ENCODE data around the gene TRPM1.
A peak's percentile ranks its signal among the peaks of the same experiment; 100 is the strongest.

Gene TRPM1

DNA sequence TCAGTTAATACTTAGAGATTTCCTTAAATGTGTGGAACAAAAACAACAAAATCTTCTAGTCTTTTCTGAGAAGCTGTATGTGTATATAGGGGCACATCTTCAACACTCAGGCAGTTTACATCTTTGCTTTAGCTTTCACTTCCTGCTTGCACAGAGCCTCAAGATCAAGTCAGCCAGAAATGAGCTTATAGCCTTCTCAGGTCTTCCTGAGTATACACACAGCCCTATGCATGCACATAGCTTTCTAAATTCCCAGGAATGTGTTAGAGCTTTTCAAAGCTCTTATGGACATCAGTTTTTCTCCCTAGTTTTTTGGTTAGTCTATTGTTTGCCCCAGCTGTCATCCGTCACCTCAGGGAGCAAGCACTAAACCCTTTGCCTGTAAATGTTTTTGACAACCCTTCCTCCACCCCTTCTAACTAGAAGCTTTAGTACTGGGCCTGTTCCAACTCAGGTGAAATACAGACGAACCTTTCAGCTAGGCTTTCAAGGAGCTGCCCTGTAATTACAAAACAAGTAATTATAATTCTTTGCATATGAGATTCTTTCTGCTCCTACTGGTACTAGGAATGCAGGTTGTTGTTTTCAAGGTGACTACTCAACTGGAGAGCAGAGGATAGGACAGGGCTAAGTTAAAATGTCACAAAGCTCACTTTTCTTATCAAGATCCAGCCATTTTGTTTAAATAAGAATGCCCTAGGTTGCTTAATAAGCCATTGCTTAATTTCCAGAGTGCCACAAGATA is 87.5 kb downstream of the TRPM1 start:
- no peak for DNase-seq

DNA sequence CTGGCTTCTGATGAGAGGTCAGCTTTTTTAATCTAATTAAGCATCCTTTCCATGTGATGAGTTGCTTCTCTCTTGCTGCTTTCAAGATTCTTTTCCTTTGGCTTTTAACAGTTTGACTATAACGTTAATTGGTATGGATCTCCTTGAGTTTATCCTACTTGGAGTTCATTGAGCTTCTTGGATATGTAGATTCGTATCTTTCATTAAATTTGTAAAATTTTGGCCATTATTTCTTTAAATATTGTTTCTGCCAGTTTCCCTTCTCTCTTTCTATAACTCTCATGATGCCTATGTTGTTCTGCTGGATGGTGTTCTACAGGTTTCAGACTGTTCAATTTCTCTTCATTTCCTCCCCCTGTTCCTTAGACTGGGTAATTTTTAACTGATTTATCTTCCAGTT is 89.1 kb downstream of the TRPM1 start:
- no peak for DNase-seq

DNA sequence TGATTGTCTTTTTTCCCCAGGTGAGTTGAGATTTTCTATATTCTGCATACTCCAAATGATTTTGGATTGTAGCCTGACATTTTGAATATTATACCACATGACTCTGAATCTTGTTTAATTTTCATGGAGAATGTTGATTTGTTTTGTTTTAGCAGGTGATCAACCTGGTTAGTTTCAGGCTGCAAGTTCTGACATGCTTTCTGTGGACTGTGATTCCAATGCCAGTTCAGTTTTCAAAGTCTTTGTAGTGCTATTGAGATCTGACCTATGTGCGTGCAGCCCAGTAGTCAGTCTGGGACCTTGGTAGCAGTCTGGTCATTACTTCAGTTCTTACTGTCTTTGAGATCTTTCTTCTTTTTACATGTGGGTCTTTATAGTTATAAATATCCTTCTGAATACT is 91.5 kb downstream of the TRPM1 start:
- DNase-seq, result no peak

DNA sequence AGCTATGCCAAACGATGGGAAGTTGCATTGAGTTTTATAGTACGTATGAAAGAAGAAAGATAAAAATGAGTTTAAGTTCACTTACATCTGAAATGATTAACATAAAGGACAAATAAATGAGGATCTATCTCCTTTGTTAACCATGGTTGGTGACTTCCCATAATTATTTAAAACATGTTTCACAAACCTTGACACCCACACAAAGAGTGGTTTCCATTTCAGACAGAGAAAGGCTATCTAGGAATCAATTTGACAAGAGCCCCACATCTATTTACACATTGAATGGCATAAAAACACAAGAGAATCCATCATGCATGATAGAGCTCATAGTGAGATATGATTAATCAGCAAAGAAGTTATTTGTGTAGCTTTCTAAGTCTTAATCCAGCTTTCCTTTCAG is 95.9 kb downstream of the TRPM1 start:
- no peak for DNase-seq

DNA sequence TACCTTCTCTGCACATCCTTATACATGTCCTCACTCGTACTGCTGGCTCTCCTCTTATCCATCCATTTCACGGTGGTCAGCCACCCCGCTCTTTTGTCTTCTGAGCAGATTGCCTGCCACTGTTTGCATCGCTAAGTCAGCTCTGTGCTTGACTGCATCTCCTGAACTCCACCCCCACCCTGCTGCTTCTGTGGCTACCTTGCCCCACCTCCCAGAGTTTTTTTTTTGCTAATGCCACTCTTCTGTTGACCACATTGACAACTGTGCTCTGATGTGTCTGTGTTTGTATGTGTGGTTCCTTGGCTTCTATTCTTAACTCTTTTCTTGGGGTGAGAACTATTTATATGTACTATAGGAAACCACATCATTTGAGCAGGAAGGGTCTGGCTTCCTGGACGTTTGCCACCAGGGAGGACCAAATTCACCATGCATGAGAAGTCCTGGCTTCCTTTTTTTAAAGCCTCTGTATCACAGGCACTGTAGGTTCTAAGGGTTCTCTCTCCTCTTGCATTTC is 97.2 kb downstream of the TRPM1 start:
- DNase-seq, result peak; percentile 37

DNA sequence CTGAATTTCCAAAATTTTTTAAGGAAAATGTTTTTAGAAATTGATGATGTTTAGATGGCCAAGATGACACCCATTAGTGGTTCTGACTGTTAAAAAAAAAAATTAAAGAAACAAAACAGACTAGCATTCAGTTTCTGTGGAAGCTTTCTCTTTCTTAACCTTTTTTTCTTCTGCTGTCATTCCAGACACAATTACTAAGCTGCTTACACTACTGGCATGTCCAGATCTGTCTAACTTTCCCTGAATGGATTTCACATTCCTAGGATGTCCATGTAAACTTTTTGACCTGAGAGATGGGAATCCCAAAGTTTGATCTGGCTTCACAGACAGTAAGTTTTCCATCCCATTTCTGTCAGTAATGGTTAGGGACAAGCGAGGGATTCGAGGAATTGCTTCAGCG is 99.8 kb downstream of the TRPM1 start:
- no peak for DNase-seq

DNA sequence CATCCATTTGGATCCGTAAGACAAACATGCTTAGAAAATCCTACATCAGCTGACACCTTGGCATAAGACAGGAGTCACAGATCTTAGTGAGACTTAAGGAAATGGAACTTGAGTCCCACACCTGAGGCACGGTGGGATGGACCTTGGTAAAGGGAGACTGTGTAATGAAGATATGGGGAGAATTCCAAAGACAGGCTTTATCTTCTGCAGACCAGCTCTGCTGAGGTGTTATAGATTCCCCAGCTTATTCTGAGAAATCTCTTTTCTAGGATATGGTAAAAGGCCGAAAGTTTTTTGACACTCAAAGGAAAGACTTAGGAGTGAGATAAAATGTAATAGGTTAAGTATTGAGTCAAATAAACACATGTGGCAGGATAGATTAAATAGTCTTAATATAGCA is 101.8 kb downstream of the TRPM1 start:
- no peak for DNase-seq

DNA sequence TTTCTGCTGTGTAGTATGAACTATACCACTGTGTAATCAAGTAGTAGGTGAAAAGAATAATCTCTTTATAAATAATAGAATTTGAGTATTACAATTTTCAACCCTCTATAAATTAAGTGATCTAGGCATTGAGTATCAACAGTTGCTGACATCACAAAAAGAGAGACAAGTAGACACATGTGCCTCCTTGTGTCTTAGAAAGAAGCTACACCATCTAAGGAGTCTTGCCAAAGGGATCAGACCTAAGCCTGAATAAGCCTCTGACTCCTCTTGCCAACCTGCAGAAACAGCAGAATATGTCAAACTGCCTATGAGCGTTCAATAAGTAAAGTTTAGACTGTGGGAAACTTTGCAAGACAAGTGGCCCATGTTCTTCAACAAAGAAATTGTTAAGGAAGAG is 104.3 kb downstream of the TRPM1 start:
- DNase-seq, result no peak

DNA sequence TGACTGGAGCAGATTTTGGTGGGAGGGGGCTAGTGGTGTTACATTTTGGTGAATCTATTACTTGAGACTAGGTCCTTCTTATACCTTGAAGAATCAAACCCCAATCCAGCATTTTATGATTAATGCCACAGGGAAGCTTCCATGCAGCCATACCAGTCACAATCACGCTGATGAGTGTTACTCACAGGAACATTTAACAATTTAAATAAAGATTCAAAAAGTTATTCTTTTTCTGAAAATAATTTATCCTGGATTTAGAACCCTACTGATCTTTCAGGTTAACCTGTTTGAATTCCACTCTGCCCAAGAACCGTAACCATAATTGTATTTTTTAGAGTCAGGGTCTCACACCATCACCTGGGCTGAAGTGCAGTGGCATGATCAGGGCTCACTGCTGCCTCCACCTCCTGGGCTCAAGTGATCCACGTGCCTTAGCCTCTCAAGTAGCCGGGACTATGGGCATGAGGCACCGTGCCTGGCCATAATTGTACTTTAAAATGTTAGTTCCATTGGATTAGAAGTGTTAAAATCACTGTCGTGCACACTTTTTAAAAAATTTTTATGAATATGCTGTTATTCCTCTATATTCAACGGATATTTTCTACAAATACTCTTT is 109.2 kb downstream of the TRPM1 start:
- no peak for DNase-seq

DNA sequence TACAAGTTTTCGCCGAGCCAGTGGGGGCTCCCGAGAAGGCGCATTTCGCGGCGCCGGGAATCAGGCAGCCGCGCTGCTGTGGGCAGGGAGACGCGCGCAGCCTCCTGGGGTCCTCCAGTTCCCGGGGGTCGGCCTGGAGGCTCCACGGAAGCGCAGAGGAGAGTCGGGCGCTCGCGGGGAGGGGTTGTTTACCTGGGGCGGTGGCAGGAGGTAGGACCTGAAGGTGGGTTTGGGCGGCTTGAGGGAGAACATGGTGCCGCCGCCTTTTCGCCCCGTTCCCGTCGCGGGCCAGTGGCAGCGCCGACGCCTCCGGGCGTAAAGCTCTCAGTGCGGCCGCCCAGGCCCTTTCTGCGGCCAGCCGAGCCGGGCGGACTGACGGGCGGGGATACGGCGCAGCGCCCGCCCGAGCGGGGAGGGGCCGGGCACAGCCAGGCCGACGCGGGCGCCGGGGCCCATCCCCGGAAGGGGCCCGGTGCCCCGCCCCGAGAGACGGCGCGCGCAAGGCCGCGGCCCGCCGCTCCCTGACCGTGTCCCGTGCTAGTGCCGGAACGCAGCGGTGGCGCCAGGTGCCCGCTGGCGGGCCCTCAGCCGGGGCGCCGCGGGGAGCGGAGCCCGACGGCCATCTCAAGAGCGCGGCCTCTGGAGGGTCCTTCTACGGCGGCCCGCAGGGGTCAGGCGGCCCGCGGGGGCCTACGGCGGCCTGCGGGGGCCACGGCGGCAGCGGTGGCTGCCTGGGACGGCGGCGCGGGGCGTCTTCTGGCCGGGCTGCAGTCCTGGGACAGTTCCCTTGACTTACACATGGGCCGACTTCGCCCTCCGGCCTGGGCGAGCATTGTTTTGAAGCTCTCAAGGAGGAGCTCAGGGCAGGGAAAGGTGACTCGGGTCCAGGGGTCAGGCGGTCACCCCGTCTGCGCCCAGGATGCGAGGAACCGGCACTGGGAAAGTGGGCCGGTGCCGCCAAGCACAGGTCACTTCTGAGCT is 110.0 kb downstream of the TRPM1 start, which contains the start of gene MTMR10:
Gene MTMR10, minus strand, starts transcription at position 374 of the 981 bp plus-strand sequence. Its CDS starts 122 bp downstream, at position 252.
- DNase-seq, result no peak

DNA sequence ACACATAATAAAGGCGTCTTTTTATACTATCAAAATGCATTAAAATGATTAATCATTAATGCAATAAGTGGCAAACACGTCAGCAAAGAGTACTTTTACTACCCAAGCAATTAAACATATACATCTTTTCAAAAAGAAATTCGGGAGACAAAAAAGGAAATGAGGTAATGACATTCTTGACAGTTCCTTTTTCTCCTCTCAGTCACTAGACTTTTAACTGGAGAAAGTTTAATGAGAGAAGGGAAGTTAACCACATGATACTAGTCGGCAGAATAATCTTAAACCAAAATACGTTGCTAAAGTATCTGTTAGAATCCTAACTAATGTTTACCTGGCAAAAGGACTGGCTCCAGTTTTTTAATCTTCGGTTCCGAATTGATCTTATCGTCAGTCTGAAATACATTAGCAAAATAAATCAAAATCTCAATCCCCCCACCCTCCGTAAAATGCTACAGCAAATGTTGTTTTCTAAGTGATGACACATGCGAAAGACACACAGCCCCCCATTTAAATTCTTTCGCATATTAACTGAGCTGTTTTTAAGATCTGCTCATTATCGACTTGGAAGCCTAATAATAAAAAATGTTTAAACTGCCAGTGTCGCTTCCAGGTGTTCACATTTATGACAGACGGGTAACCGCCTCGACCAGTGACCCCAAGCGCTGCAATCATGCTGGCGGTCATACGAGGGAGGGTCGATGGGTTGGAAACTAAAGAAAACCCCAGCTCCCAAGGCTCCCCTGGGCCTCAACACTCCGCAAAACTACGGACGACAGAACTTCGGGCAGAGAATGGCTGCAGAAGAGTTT is 110.9 kb downstream of the TRPM1 start:
- no peak for DNase-seq

DNA sequence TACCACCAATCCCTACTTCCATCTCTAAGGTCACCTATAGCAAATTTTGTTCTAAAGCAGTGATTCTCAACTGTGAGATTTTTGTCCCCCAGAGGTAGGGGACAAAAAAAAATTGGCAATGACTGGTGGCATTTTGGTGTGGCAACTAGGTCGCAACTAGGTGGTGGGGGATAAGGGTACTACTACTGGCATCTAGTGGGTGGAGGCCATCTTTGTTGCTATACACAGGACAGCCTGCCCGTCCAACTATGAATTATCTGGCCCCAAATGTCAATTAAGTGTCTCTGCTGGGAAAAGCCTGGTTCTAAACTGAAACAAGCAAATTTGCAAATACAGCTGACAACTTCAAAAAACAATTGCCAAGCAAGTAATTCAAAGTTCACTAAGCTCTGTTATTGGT is 111.5 kb downstream of the TRPM1 start:
- no peak for DNase-seq

DNA sequence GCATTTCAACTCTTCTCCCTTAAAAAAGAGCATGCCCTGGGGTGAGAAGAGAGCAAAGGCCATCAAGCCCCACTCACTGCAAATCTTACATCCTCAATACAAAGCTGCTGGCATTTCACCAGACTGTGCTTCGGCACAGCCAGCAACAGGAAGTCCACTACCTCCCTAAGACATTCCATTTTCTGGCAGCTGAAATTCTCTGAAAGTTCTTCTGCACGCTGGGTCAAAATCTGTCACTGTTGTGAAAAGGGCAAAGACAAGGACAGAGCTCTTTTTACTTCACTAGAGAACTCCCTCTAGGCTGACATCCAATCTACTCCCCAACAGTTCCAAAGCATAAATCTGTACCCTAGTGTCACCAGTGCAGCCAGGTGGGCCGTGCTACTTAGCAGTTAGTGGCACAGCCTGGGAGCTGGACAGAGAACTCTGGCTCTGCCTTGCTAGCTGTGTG is 116.4 kb downstream of the TRPM1 start:
- no peak for DNase-seq

DNA sequence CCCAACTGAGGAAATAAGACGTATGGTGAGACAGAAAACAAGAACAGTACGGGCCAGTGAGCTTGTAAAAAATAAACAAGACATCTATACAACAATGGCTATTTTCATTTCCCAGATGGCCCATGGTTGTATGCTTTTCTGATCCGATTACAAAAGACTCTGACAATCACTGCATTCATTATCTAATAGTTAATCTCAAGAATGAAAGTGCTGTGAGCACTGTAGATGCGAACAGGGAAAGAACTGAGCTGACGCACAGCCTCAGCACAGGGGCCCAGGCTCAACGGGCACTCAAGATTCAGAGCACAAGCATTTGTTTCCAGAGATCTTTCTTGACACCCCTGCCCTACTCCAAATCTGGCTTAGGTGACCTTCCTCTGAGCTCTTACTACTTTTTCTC is 117.0 kb downstream of the TRPM1 start:
- no peak for DNase-seq

DNA sequence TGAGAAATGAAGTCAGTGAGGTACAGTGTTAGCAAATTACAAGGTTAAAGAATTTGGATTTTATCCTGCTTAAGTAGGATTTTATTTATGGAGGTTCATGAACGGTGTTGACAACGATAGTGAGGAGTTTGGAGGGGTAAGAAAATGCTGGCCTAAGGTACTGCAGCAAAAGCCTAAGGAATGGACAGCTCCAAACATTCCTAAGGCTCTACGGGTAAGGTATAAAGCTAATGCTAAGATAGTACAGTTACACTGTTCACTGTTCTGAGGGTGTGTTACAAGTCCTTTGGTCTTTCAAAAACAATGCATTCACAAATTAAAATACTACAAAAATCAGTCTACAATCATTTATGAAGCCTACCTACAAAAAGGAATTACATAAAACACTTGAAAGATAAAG is 117.4 kb downstream of the TRPM1 start:
- no peak for DNase-seq

DNA sequence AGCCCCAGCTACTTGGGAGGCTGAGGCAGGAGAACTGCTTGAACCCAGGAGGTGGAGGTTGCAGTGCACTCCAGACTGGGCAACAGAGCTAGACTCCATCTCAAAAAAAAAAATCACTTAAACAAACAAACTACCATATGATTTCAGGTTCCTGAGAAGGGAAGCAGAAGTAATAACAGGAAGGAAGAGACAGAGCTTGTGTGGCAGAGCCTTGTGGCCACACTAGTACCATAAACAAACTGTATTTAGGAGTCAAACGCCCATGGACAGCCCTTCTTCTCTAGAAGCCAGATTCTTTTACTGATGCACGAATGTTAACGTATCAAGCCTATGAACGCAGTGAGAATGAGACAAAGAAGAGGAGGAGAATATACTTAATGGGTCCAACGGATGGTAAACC is 122.1 kb downstream of the TRPM1 start:
- no peak for DNase-seq

DNA sequence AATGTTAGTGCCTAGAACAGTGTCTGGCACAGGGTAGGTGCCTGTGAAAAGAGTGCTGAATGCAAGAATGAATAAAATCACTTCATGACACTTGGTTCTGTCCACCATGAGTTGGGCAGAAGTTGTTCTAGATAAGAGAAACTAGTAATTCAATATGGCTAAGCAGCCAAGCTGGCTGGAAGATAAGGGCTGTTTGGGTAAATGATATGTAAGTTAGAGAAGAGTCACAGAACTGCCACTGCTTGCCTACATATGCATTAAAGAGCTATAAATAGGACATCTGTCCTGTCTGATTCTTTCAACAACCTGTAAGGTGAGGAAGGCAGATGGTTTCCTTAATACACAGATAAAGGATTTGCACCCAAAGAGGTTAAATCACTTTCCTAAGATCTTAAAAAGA is 123.2 kb downstream of the TRPM1 start:
- DNase-seq, result no peak

DNA sequence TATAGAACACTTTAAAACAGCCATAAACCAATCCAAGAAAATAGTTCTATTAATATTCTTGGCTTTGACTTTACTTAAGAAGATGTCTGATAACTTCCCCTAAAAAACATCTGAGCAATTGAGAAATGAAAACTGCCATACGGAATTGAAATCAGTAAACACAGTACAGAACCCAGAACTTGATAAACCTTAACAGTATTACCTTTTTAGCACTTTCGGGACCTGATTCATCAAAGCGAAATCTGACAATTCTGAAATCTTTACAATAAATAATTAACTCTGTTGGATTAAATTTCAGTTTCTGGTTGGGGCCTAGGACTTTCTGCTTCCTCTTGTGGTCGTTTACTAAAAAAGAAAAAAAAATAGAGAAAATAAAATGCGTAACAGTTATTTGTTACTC is 127.4 kb downstream of the TRPM1 start:
- DNase-seq, result no peak

DNA sequence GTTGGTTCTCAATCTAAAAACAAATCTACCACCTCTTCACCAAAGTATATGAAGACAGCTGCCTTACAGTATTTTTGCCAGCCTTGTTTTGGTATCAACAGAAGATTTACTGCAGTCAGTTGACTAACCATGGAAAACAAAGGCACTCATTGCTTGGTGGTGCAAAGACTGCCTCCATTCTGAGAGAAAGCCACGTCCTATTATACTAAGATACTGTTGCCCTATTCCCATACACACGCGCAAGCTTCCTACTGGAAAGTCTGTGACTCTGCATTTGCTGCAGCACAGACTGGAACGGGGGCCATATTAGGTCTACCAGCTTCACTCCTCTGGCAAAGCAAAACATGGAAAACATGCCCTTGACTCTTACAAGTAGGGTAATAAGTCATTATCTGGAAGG is 128.1 kb downstream of the TRPM1 start:
- DNase-seq, result no peak

DNA sequence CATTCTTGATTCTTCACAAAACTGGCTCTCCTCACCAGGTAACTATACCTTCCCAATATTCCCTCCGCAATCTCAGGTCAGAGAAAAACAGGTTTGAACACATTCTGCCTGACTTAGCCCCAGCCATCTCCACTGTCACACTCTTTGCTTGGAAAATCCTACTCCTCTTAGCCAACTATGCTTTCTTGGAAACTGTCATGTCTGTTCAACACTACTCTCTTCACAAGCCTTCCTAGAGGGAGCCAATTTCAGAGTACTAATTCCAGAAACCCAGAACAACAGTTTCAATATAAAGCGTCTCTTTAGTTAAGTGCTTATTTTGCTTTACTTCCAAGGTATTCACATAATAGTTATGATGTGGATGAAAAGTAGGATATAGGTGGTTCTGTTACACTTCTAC is 131.8 kb downstream of the TRPM1 start:
- no peak for DNase-seq

DNA sequence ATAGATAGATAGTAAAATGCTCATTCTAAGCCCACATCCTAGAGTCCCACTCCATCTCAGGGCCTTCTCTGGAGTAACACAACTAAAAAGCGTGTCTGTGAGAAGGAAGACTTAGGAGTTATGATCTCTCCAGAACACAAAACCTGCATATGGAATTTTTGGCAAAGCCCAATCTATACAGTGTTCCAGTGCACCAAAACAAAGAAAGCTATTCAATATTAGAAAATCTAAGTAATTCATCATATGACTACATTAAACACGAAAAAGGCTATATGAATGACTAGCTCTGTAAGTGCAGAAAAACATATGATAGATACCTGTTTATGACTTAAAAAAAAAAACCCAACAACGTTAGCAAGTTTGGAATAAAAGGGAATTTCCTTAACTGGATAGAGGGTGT is 137.8 kb downstream of the TRPM1 start:
- no peak for DNase-seq

DNA sequence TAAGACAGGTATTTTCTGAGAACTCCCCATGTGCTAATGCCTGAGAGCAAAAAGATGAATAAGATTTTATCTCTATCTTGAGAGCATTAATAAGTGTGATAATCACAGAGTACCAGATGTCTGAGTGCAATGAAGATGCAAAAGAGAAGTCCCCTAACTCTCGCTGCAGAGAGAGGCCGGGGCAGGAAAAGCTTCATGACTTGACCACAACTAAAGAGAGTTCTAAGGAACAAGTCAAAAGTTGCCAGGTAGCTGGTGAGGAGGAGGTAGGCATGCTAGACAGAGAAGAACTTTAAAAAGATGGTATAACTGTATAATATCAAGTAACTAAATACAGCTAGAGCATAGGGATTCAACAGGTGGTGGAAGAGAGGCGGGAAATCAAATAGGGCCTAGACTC is 138.9 kb downstream of the TRPM1 start:
- no peak for DNase-seq
